22Rv1 (cell line): Measurements from ENCODE around the gene OR2V2.

ENCODE experiments used
- CTCF ChIP-seq: fragments of 450-650 bp; IDR thresholded peaks from 2 replicates; pipeline ENCODE4 v1.5.1; 2017; ENCODE audit warnings: mild to moderate bottlenecking
- ZFX ChIP-seq: fragments of 450-650 bp; IDR thresholded peaks from 2 replicates; pipeline ENCODE4 v1.6.1; 2017; ENCODE audit warnings: antibody characterized with exemption, borderline replicate concordance

- TF ChIP-seq CTCF, result no peak
- no peak for TF ChIP-seq ZFX
Measured at GRCh38 chr5:181199881-181200638, 52.7 kb downstream of the OR2V2 start.
